KBM-7 (cell line): ENCODE measurements around the gene GAS7.
A peak's percentile ranks its signal among the peaks of the same experiment; 100 is the strongest.
"Not testable (repeated sequence)": the region's sequence is repeated elsewhere in the genome, so short reads cannot be mapped to it uniquely, and the experiment has no call there.

Source experiments
- DNase-seq: peaks from one replicate; pipeline ENCODE4 v3.0.0-alpha.2; 2015
- in situ Hi-C: fragments of 300-500 bp; cut with MboI; formaldehyde crosslinking; loops from 2 replicates; pipeline ENCODE4 v1.14.3; 2020; ENCODE audit warnings: low sequenced_read_pairs, low pct_unique_long_range_greater_than_20kb, mixed read lengths

The GAS7 gene

DNA sequence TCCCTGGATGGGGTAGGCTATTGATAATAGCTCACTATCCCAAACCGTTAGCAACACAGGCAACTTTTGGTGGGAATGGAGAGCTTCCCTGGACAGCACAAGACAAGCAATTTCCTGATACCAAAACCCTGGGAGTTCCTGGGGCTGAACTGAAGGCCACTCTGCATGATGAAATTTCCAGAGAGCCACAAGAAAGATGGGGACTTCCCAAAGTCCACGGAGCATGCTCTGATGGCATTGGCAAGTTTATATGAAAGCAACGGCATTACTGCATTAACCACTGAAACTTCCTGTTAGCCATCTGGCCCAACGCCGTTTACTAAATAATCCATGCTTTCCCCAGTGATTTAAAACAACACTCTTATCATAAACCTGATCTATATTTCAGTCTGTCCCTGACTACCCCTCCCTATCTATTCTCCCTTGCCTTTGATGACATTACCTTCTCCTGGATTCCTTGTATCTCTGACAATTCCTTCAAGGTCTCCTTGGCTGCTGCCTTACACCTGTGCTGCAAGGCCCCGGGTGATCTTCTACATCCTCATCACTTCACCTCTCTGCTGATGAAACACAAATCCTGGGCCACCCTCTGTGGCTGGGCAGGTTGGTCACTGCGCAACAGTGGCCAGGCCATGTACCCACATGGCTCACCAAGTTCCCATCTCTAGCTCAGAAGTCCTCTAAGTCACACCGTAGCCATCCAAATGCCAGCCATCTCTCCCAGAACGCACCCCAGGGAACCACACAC, 184.9 kb downstream of the GAS7 start:
- no peak for DNase-seq
- in situ Hi-C loops = no loop called here

DNA sequence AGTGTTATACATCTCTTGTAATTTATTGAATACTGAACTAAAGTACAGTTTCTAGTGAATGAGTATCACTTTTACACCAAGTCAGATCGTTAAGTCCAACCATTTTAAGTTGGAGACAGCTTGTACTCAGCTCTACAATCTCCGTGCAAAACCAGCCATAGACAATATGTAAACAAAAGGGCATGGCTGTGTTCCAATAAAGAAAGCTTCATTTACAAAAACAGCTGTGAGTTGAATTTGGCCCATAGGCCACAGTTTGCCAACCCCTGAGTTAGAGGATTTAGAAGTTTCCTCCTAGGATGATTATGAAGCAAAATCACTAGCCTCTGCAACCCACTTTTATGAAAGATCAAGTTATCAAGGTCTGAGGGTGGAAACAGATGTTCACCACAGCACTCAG, 187.7 kb downstream of the GAS7 start:
- no peak for DNase-seq
- in situ Hi-C loops = no loop called here

DNA sequence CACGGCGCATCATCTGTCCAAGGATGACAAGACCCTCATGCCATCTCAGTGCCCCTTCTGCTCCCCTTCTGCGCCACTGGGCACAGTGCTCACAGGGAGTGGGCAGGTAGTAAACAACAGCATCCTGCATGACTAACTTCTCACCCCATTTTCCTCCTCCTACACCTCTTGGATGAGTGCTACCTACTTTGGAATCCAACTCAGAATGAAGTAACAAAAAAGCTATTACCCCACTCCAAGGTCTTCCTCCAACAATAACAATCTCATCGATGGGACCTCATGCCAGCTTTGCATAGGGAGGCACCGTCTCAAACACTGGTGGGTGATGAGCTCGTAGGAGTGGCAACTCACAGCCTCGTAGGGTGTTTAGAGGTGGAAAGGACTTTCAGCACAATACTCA, 194.7 kb downstream of the GAS7 start:
- in situ Hi-C loops = no loop called here
- no peak for DNase-seq

DNA sequence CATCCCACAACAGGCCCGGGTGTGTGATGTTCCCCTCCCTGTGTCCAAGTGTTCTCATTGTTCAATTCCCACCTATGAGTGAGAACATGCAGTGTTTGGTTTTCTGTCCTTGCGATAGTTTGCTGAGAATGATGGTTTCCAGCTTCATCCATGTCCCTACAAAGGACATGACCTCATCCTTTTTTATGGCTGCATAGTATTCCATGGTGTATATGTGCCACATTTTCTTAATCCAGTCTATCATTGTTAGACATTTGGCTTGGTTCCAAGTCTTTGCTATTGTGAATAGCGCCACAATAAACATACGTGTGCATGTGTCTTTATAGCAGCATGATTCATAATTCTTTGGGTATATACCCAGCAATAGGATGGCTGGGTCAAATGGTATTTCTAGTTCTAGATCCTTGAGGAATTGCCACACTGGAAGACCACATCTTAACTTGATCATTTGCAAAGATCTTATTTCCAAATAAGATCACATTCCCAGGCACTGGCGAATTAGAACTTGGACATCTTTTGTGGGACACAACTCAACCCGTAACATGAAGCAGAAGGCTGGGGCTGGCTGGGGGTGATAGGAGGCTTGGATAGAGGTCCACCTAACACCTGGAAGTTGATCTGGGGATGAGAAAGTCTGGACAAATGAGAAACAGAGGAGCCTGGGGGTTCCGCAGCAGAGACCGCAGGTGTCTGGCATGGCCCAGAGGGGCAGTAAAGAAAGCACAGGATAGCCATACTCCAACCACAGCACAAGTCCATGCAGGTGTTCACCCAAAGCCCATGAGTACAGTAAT, 195.6 kb downstream of the GAS7 start:
- in situ Hi-C loops = not testable (repeated sequence)

DNA sequence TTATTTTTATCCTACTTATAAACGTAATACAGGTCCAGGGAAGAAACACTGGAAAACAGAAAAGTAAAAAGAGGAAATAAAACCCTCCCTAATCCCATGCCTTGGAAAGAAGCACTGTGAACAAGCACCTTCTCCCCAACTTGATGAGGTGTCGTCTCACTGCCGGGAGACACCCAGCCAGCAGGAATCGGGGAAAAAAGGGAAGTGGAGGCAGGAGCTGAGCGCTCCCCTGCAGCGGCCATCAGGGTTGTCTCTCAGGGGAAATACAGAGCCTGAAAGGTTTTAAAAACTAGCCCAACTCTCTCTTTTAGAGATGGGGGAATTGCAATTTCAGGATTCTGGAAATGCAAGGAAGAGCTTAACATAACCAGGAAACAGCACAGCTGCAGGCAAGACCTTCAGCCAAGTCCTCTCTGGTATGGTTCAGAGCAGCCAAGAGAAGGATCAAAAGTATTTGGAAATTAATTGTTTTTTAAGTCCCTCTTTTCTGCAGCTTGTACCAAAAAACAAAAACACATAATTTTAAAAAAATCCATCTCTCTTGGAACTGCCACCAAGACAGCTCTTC, 197.0 kb downstream of the GAS7 start:
- in situ Hi-C loops = no loop called here

More for the DNA sequence above, 195.6 kb downstream of the GAS7 start:
- not testable (repeated sequence) for DNase-seq

DNA sequence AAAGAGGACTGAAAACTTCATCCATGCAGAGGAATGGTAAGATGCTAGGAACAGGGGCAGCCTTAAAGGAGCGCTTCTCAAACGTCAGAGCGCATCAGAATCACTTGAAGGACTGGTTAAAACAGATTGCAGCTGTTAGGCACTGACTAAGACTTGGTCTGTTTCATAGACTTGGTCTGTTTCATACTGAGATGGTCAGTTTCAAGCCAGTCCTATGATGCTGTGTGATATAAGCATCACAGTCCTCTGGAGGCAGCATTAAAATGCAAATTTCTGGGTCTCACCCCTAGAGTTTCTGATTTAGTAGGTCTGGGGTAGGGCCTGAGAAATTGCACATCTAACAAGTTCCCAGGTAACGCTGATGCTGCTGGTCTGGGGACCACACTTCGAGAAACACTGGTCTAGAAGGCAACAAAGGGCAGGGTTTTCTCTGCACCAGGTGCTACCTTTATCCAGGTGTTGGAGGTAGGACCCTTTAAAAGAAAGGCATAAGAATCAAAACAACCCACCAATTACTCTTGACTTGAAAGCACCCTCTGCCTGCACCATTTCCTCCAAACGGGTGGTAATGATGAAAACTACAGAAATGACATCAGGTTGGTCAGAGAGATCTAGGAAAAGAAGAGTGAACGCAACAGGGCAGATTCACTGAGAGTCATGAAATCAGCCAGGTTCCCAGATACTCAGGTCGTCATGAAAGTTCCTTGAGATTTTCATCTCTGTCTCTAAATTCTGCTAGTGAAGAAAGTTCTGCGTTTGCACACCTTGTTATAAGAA, 198.3 kb downstream of the GAS7 start:
- no peak for DNase-seq
- in situ Hi-C loops = no loop called here

More for the DNA sequence above, 197.0 kb downstream of the GAS7 start:
- peak; percentile 20 for DNase-seq

DNA sequence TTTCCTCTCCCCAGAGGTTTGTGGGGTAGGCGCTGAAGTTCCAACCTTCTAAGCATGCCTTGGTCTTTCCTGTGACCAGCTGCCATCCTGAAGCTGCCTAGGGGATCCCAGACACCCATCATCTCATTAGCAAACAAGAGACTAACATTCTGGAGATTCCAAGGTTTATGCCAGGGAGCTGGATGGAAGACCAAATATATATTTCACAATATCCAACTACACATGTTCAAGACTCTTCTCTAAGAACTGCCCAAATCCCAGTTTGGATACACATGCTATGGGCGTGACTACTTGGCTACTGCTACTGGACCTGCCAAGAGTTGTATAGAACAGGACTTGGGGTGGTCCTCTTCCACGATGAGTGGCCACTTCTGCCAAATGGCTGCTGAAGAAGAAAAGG, 200.3 kb downstream of the GAS7 start:
- no peak for DNase-seq
- in situ Hi-C loops = no loop called here

DNA sequence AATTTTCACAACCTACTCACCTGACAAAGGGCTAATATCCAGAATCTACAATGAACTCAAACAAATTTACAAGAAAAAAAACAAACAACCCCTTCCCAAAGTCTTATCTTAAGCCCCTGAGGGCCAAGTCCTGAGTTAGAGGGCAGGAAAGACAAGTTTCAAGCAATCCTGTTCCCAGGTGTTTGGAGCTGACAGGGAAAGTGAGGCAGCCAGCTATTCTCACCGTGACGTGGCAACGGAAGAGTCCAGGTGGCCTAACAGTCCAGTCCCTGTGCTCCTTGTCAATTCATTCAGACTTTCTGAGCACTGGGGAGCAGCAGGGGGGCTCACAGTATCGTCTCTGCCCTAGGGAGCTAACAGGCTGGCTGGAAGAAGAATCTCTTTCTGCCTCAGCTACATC, 203.6 kb downstream of the GAS7 start:
- DNase-seq = no peak
- in situ Hi-C loops = no loop called here

DNA sequence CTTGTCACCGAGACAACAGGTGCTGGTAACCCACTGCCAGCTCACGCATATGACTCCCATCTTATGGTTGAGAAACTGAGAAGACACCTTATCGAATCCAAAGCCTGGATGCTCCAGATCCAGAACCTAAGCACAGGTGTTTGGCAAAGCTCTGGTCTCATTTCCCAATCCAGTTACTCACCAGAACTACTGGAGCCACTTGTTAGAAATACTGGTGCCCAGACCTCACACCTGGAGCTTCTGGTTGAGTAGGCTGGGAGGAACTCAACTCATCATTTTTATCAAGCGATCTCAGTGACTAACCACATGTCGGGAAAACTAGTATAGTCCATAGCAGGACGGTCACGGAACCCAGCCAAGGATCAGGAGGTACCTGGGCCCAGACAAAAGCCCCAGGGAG, 206.6 kb downstream of the GAS7 start:
- in situ Hi-C loops = no loop called here
- DNase-seq = no peak

DNA sequence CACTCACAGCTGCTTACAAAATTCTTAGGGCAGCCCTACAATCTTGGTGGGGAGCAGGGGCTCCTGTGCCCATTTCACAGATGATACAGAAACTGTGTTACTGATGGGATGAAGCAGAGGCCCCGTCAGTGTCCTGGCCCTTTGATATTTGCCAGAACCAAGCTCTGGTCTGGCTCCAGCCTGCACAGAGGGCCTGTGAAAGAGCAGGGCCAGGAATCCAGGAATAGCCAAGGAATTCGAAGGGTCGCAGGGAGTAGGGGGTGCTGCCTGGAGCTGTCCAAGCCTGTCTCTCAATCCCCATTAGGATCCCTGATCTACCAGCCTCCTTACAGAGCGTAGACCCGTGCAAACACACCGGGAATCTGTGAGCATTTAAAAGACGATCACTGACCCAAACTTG, 207.1 kb downstream of the GAS7 start:
- in situ Hi-C loops = no loop called here
- no peak for DNase-seq

DNA sequence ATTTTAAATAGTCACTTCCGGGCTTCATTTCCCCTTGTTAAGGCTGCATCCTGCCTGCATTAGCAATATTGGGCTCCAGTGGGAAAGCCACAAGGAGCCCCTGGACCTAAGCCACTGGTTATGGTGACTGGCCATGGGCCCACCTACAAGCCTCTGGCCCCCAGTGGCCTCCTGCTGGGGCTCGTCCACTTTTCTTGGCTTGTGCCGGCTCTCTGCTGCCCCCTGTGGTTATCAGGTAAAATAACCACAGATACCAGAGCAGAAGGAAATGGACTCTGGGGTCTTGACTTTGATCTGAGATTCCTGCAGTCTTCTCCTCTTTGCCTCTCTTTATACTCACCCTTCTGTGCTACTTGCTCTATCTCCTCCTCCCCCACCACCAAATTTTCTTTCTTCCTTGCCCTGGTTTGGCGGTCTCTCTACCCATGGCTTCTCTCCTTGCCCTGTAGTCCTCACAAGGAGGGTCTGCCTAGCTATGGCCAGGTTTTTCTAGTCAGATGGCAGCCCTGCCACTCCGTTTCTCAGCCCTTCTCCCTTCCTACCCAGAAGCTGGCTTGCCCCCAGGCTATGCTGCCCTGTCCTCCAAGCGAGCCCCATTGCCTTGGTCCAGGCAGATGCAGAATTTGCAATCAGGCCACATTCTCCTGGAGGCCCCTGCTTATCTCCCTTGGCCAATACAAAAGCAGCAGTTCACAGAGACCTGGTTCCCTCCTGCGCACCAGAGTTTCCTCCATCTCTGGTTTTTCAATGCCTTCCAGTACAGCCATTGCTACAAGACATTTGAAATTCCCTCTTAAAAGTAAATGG, 210.4 kb downstream of the GAS7 start:
- DNase-seq = peak; percentile 32
- in situ Hi-C loops = no loop called here

DNA sequence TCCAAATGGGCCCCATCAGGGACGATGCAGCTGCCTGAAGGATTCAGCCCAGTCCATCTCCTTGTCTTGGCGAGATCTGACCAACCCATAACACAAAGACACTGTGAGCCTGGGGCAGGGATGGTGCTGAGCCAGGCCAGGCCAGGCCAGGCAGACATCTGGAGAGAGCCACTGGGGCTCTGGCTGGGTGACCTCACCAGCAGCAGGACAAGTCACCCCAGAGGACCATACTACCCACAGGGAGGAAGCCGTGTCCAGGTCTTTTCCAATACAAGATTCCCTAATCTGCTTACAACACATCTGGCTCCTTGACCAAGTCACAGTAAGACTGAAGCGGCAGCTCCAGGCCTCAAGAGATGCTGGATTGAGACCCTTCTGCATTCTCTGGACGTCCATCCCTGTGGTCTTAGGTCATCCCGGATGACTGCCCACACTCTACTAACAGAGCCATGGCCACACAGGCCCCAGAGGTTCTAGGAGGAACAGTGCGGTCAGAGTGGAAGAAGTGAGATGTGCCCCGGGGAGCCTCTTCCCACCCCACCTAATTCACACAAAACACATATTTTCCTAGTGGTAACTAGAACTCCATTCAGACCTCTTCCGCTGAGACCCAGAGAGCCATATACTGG, 211.5 kb downstream of the GAS7 start:
- in situ Hi-C loops = no loop called here
- no peak for DNase-seq

DNA sequence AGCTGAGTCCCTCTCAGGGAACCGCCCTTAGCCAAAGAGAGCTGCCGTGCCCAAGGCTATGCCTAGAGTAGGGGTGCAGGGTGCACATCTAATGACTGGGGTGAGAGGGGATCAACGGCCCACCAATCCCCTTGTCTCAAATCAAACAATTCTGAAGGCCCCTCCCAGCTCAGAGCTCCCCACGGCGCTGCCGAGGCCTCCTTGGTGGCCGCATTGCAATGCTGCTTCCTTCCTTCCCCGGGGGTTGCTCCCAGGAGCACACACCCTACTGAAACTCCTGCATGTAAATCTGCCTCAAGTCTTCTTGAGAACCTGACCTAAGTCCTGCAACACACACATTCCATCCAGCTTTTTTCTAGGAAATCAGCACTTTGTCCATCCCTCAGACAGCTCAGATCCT, 212.8 kb downstream of the GAS7 start:
- in situ Hi-C loops = no loop called here

DNA sequence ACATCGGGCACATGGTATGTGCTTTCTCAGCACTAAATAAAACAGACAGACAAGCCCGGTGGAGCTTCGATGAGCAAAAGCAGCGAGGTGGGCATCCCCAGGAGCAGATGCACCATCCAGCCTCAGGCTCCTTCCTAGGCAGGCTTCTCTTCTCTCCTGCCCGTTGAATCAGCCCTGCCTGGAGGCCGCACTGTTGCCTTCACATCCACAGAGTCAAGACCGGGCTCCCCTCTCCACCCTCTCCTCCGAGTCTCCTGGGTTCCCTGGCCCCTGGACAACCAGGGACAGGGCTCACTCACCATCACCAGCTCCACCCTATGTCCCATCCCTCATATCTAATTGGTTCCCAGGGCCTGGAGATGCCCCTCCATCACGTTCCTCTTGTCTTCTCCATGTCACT, 213.6 kb downstream of the GAS7 start:
- in situ Hi-C loops = no loop called here
- DNase-seq = no peak

More for the DNA sequence above, 212.8 kb downstream of the GAS7 start:
- no peak for DNase-seq

DNA sequence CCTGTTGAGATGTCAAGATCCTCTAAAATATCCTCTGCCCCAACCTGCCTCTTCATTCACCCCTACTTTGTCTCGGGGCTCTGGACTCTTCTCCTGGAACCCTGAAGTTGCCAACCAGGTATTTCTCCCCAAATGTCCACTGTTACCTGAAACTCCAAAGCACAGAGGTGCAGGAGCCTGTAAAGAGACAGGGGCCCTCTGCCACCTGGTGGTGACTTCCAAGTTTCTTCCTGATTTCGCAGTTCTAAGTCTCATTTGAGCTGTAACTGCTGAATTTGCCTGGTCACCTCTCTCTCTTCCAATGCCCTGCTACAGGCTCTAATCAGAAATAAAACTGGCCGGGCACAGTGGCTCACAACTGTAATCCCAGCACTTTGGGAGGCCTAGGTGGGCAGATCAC, 216.2 kb downstream of the GAS7 start:
- peak; percentile 29 for DNase-seq
- in situ Hi-C loops = no loop called here

DNA sequence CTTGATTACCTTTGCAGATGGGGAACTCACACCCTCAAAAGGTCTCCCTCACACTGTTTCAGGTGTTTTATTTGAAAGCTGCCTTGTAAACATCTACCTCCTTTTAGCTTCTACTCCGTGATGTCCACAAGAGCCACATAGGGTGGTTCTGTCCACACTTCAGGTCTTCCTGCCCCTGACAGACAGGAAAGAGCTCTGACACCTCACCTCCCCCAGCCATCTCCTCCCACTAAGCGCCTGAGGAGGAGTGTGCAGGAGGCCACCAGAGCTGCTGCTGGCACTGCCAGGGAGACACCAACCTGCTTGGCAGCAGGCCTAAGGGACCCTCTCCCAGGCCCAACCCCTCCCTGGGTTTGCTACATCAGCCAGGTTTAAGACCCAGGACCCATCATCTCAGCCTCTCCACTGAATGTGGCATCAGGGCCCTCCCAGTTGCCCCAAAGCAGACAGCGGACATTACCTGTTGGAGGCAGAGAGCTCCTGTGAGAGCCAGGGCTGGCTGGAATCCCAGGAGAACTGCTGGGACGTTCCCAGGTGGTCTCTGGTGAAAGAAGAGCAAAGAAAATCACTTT, 217.0 kb downstream of the GAS7 start:
- in situ Hi-C loops = no loop called here
- no peak for DNase-seq

DNA sequence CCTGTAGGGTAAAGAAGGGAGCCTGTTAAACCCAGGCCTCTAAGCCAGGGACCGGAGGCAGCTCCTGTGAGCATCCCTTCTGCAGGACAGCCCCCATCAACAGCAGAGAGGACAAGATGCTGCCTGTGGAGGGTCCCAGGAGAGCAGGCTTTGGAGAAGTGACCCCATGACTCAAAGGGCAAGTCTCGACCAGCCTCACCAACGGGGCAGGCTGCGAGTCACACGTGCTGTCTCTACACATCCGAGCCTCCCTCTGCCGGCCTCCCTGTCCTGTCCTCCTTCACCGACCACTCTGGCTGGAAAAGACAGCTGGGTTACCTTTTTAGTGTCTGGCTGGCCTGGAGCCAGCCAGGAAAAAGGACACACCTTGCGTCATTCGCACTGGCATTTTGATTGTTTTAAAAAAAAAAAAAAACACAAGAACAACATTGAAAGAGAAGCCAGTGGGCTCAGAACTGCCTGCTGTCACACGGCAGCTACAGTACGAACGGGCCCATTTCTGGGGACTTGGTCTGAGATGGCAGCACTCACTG, 218.9 kb downstream of the GAS7 start:
- DNase-seq = no peak
- in situ Hi-C loops = no loop called here

DNA sequence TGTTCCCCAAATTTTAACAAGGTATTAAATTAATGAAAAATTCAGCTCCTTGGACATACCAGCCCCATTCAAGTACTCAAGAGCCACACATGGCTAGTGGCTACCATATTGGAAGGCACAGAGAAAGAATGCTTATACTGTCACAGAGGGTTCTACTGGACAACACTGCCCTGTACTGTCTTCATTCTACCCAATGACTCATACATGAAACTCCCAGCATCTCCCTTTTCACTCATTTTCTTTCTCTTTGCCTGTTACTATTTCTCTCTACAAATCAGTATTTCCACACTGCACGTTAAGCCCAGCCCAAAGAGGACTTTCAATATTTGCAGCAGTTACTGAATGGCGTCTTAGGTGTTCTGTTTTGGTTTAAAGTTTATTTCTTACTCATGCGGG, 221.2 kb downstream of the GAS7 start:
- in situ Hi-C loops = no loop called here
- no peak for DNase-seq
